Fibroblast of skin of back (primary cell): Measurements from ENCODE around the gene SLC25A26.

Experiments used
- DNase-seq: peaks from one replicate; pipeline ENCODE4 v3.0.0-alpha.2; 2013

SLC25A26 gene

DNA sequence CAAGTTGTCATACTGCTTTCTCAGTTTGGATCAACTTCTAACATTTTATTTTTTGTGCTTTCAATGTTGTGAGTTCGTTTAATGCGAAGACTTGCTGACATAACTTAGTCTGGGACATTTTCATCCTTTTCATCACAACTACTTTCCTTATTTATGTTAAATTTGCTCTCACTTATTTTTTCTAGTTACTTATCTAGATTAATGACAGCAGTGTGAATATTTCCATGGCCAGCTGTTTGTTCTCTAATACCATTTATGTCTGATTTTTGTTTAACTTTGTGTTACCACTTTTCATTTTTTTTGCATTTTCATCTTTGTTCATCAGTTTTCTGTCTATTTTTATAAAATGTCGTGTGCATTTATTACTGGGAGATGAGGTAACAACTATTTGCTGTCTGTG lies 6.2 kb downstream of the SLC25A26 start:
- no peak for DNase-seq

DNA sequence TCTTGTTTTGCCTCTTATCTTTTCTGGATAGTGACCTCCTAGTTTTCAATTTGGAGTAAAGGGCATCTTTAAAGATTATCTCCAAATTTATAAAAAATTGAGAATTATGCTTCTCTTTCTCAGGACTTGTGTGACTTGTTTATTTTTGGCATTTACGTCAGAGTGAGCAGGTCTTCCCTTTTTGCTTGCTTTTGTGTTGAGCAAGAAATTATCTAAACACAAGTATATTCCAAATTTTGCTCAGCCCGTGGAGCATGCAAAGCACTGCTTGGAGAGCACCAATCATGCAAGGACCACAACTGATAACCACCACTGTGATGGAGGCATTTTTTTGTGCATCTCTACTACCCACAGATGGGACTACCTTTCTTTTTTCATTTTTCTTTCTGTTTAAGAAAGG lies 7.1 kb downstream of the SLC25A26 start:
- no peak for DNase-seq

DNA sequence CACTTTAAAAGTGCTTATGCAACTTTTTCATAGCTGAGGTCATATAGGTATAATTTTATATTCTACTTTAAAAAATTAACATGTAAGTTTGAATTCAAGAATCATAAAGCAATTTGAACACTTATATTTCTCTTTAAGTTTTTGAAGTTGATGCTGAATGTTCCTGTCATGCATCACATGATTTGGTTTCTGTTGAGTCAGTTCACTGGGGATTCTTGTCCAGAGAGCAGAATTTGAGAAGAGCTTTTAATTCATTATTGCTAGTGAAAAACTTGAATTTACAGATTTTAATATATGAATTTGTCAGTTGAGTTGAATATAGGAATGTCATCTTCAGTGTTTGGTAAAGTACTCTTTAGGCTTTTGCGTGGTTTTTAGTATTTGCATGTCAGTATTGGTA lies 7.9 kb downstream of the SLC25A26 start:
- no peak for DNase-seq

DNA sequence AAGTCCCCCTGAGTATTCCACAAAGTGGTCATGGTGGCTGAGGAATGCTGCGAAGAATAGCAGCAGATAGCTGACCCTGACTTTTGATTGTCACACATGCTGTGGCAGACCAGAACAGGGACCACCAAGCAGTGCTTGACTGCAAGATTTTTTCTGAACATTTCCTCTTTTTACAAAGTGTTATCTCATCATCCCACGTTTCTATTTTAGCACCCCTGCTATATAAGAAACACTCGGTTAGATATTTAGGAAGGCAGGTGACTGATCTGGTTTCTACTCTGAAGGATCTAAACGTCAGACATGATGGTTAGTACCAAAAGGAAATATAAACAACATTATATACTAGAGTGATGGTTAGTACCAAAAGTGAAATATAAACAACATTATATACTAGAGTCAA lies 9.1 kb downstream of the SLC25A26 start:
- DNase-seq, result no peak

GRCh38 chr3:66233033-66233432 lies 12.2 kb downstream of the SLC25A26 start:
- no peak for DNase-seq

GRCh38 chr3:66236281-66236680 lies 15.5 kb downstream of the SLC25A26 start:
- DNase-seq, result peak; percentile 28

- DNase-seq, result no peak
Observed at GRCh38 chr3:66237552-66237951, 16.8 kb downstream of the SLC25A26 start.

DNA sequence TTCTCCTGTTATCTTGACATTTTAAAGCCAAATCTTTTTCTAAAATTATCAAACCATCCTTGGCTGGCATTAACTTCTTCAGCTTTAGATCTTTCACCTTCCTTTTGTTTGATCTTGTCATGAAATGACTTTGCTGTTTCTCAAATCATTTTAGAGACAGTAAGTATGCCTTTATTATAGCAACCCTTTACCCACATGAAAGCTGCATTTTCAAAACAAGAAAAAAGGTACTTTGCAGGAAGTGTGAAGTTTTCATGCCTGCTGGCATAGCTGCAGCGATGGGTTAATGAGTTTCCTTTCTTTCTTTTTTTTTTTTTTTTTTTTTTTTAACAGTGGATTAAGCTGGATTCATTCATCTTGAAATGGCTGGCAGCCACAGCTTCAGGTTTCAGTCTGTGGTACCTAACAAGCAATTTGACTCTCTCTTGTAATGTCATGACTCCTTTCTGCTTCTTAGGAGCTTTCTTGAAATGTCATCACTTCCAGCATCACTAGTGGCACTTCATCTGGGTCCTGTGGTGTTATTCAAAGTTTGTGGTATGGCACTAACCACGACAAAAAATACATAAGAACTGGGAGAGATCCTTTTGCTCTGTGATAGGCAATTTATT lies 18.8 kb downstream of the SLC25A26 start:
- DNase-seq, result no peak

DNA sequence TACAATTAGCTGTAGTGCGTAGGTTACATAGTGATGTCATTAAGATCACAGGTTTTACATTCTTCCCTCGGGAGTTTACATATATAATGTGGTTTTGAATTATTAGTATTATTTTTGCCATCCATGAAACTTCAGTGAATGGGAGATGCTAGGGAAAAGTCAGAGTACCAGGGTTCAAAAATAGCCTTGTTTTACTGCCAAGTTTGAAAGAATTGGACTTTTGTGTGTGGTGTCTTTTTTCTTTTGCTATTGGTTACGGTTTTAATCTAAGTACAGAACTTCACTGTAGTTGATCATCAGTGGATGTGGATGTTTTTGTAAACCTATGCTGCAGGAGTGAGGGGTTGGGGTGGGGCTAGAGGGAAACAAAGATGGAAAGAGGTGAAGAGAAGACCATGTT lies 20.7 kb downstream of the SLC25A26 start:
- DNase-seq, result no peak

DNA sequence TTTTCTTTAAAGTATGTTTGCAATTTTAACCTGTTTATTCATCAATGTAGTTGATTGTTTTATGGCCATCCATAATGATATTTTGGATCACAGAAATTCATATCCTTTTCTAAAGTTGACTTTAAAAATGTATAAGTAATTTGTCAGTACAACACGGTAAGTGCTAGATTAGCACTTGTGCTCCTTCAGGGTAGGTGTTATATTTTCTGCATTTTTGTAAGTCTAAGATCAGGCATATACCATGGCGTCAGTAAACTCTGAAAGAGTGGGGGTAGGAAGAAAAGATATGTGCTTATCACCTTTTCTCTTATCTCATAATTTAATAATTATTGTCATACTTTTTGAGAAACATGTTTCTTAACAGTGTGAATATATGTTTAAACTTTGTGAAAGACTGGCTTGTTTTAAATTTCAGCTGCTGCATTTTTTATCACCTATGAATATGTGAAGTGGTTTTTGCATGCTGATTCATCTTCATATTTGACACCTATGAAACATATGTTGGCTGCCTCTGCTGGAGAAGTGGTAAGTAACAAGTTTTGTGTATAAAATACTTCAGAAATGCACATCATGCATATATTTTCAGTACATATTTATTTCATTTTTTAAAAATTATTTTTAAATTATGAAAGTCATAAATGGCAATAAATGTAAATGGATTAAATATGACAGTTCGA lies 22.1 kb downstream of the SLC25A26 start:
- no peak for DNase-seq

GRCh38 chr3:66248641-66249040 lies 27.8 kb downstream of the SLC25A26 start:
- no peak for DNase-seq

DNA sequence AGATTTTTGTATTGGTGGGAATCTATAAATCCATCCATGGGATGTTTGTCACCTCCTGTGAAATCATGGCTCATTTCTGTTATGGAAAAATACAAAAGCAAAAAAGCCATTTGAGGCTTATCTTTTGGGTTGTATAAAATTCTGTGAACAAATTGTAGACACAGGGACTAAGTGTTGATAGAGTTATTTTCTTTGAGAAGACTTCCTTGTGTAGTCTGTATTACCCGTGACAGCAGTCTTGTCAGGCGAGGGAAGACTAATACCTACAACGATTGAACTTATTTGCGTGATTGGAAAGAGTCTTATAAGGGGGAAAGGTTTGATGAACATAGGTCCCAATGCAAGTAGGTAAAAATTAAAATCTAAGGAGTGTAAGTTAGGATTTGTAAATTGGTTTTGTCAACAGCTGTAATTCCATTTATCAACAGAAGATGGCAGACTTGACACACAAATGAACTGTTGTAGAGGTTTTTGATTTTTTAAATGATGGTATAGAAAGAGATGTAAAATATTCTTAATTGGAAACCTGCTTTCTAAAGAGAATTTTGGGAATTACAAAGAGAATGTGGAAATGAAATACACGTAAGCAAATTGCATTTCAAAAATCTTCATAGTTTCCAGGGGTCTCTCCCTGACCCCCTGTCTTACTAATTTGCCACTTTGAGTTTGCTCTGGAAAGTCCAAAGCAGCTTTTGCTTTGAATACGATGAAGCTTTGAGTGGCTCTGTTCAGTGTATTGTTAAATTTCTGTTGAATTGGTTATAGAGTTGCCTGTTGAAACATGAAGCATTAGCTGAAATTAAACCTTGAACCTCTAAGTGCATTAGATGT lies 33.2 kb downstream of the SLC25A26 start:
- peak; percentile 30 for DNase-seq

- no peak for DNase-seq
Observed at GRCh38 chr3:66255865-66256264, 35.1 kb downstream of the SLC25A26 start.

GRCh38 chr3:66256806-66257205 lies 36.0 kb downstream of the SLC25A26 start:
- no peak for DNase-seq

- no peak for DNase-seq
Observed at GRCh38 chr3:66259566-66260255, 38.9 kb downstream of the SLC25A26 start.

DNA sequence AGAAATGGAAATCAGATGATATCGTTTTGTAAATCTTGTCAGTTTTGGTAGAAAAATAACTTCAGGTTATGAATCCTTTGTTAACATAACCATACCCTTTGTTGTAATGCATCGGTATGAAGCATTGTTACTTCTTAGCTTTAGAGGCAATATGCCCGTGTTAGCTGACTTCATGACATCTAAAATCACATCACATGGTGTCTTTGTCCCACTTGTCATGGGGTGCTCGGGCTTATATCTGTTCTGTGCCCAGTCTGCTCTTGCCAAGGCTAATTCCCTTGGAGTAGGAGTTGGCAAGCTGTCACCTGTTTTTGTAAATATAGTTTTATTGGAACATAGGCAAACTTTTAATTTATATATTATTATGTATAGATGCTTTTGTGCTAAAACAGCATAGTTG lies 39.6 kb downstream of the SLC25A26 start:
- no peak for DNase-seq

DNA sequence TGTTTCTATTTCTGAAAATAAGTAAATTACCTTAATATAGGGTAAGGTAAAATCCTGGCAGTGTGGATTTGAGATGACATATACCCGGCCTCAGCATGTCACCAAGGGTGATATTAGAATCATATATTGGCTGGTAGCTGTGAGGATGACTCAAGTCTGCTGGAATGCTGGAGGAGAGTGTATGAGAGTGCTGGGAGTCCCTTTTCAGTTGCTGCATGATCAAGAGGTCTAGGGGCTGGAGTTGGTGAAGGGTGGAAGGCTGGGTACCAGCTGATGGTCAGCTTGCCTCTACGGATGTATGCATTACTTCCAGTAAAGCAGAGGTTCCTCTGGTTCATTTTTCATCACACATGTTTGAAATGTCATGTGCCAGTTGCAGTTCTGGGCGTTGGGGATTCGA lies 40.6 kb downstream of the SLC25A26 start:
- peak; percentile 71 for DNase-seq

DNA sequence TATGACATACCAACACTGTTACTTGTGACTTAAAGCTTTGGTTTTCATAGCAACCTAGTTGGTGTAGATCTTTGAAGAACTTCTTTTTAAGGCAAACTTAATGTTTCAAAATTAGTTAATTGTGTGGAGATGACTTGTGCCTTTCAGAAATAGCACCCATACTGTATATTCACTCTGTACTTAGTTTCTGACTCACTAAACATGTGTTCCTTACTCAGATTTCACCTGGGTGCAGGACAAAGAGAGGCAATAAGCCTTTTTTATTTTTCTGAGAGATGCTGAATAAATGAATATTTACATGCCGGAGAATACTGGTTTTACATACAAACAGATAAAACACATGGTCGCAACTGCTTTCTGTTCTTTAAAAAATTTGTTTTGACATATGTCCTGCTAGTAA lies 44.8 kb downstream of the SLC25A26 start:
- DNase-seq, result no peak

DNA sequence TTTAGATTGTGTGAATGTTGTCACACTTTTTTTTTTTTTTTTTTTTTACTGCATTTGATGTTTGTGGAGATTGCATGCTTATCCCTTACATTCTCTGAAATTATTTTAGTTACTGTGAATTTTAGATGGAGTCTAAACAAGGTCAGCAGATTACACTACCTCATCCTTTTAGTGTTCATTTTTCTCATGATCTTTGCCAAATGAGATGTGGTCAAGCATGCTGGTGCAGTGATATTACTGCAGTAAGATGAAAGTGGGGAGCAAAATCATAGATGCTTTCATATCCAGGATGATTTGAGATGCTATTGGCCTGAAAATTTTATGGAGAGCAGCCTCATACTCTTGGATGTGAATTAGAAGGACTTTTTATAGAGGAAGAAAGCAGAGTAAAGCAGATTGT lies 45.8 kb downstream of the SLC25A26 start:
- DNase-seq, result no peak

DNA sequence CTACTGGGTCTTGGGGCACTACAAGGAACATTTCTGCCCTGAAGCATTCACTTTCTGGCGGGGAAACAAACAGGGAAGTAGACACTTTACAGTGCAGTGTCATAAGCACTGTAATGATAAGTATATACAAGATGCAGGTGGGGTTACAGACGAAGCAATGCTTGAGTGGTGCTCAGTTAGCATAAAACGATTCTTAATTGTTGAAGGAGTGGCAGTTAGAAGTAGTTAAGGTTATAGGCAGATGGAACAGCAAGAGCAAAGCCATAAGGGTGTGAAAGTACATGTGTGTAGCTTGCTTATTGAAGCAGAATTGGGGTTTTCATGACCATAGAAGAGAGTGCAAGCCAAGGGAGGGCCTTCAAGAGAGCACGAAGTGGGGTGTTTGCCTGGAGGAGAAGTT lies 46.2 kb downstream of the SLC25A26 start:
- DNase-seq, result no peak

- no peak for DNase-seq
Observed at GRCh38 chr3:66267906-66268305, 47.1 kb downstream of the SLC25A26 start.

DNA sequence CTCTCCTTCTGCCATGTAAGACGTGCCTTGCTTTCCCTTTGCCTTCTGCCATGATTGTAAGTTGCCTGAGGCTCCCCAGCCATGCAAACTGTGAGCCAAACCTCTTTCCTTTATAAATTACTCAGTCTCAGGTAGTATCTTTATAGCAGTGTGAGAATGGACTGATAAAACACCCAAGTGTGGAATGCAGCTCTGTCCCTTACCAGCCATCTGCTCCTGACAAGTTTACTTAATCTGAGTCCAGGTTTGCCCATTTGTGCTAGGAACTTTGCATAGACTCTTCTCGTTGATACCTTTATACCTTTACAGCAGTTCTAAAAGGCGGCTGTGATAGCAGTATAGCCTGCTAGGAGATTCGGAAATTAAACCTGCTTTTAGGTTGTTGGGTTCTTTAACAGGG lies 48.1 kb downstream of the SLC25A26 start:
- DNase-seq, result no peak

GRCh38 chr3:66269411-66269810 lies 48.6 kb downstream of the SLC25A26 start:
- no peak for DNase-seq
